ENCODE measurements around the gene SLC24A4. TPM values are rescaled to one million over a fixed set of nuclear protein-coding genes. Genes with fewer than 3 reads are reported as not detected.

The SLC24A4 gene
- polyA plus RNA-seq, 1 donor (not counting 4 experiments of a cell fraction or from before 2014, with no cell fraction given): 0.10 TPM

DNA sequence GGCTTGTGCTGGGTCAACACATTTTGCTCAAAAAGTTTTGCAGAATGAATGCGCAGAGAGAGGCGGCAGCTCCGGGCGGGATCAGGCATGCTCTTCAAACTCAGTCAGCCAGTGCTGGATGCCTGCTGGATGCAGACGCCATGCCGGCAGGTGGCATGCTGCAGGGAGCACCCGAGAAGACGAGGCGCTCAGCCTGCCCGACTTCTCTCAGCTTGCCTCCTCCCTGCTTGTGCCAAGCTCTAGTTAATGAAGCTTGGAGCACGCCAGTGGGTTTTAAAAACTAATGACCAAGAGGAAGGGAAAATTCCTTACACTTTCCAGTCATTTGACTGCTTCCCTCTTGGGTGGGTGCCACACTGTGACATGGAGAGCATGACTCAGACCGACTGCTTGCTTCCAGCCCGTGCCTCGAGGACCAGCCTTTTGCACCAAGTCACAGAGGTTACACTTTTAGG lies 39.8 kb downstream of the SLC24A4 start:
- Histone ChIP-seq H3K9me1 (ENCODE audit: control insufficient read depth, extremely low read depth, insufficient read depth, low read length) (no peaks in the 10 kb centered on the region), H3K79me2 (ENCODE audit: control insufficient read depth, insufficient read depth, low read length) (no peaks in the 10 kb centered on the region), H3K36me3 (ENCODE audit: control insufficient read depth in 2 of 2, extremely low read depth in 1 of 2, insufficient read depth in 2 of 2, low read length in 2 of 2) (no peaks in the 10 kb centered on the region), H3K4me3 (ENCODE audit: control insufficient read depth in 2 of 3, extremely low read depth in 1 of 3, insufficient read depth in 2 of 3, low read depth in 1 of 3, low read length in 3 of 3) (no peak overlapping the region), H3K9me3 (ENCODE audit: control insufficient read depth, low read depth, low read length) (no peaks in the 10 kb centered on the region), H3K9ac (ENCODE audit: control insufficient read depth, extremely low read depth, insufficient read depth, low read length) (no peak overlapping the region), H3K27me3 (ENCODE audit: control insufficient read depth, extremely low read depth, insufficient read depth, low read length) (peaks cover 13% of the 10 kb centered on the region), H3K4me2 (ENCODE audit: control insufficient read depth, extremely low read depth, insufficient read depth, low read depth, low read length) (peak overlapping the region; percentile 22), H3K27ac (ENCODE audit: control insufficient read depth, insufficient read depth, low read length) (no peak overlapping the region), H3K4me1 (ENCODE audit: control insufficient read depth, extremely low read depth, insufficient read depth, low read length) (peaks cover 4% of the 10 kb centered on the region), H2AFZ (ENCODE audit: control insufficient read depth, low read length) (no peak overlapping the region), H4K20me1 (ENCODE audit: control insufficient read depth, extremely low read depth, insufficient read depth, low read length) (no peaks in the 10 kb centered on the region)
- FAIRE-seq (no peak), DNase-seq (ENCODE audit: low read depth, low spot score) (no peak)
- dilution Hi-C loops (cut with MboI; ENCODE audit: extremely low pct_ligation_motif_present, low sequenced_read_pairs): no loop called here
- TF ChIP-seq EZH2 (IDR thresholded peaks at IDR 0.05; ENCODE audit: low read length): no peak
- TF ChIP-seq, protein P1, sequence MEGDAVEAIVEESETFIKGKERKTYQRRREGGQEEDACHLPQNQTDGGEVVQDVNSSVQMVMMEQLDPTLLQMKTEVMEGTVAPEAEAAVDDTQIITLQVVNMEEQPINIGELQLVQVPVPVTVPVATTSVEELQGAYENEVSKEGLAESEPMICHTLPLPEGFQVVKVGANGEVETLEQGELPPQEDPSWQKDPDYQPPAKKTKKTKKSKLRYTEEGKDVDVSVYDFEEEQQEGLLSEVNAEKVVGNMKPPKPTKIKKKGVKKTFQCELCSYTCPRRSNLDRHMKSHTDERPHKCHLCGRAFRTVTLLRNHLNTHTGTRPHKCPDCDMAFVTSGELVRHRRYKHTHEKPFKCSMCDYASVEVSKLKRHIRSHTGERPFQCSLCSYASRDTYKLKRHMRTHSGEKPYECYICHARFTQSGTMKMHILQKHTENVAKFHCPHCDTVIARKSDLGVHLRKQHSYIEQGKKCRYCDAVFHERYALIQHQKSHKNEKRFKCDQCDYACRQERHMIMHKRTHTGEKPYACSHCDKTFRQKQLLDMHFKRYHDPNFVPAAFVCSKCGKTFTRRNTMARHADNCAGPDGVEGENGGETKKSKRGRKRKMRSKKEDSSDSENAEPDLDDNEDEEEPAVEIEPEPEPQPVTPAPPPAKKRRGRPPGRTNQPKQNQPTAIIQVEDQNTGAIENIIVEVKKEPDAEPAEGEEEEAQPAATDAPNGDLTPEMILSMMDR (optimal IDR thresholded peaks at IDR 0.05 in 1 of 3, IDR thresholded peaks at IDR 0.05 in 1 of 3, conservative IDR thresholded peaks at IDR 0.05 in 1 of 3; ENCODE audit: extremely low read depth in 1 of 3, insufficient read depth in 2 of 3, low read length in 3 of 3): peak in 2 of 3 experiments; percentile 34 to 50

DNA sequence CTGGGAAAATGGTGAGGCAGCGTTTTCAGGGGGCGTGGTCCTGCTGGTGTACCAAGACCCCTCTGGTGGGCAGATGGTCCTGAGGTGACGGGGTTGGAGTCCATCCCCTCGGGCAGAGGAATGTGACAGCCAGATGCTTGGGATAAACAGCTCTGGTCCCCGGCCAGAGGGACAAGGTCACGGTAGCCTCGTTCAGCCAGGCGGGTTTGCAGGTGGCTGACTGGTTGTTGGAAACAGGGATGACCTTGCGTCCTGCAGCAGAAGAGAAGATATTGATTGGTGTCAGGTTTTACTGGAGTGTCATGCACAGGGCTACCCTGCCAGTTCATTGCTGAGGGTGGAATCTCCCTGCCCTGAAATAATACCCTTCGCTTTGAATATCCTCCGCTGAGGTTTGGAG lies 43.3 kb downstream of the SLC24A4 start:
- dilution Hi-C loops (cut with MboI; ENCODE audit: extremely low pct_ligation_motif_present, low sequenced_read_pairs): no loop called here
- no peak for FAIRE-seq

More for the DNA sequence above, 43.3 kb downstream of the SLC24A4 start:
- Histone ChIP-seq H2AFZ (ENCODE audit: control insufficient read depth, low read length) (no peak overlapping the region), H3K4me2 (ENCODE audit: control insufficient read depth, extremely low read depth, insufficient read depth, low read depth, low read length) (no peak overlapping the region), H3K27me3 (ENCODE audit: control insufficient read depth, extremely low read depth, insufficient read depth, low read length) (peaks cover 13% of the 10 kb centered on the region), H3K9ac (ENCODE audit: control insufficient read depth, extremely low read depth, insufficient read depth, low read length) (no peak overlapping the region), H3K9me1 (ENCODE audit: control insufficient read depth, extremely low read depth, insufficient read depth, low read length) (no peaks in the 10 kb centered on the region), H3K36me3 (ENCODE audit: control insufficient read depth in 2 of 2, extremely low read depth in 1 of 2, insufficient read depth in 2 of 2, low read length in 2 of 2) (no peaks in the 10 kb centered on the region), H3K9me3 (ENCODE audit: control insufficient read depth, low read depth, low read length) (no peaks in the 10 kb centered on the region), H3K4me1 (ENCODE audit: control insufficient read depth, extremely low read depth, insufficient read depth, low read length) (peaks cover 4% of the 10 kb centered on the region), H3K27ac (ENCODE audit: control insufficient read depth, insufficient read depth, low read length) (no peak overlapping the region), H3K4me3 (ENCODE audit: control insufficient read depth in 2 of 3, extremely low read depth in 1 of 3, insufficient read depth in 2 of 3, low read depth in 1 of 3, low read length in 3 of 3) (no peak overlapping the region), H3K79me2 (ENCODE audit: control insufficient read depth, insufficient read depth, low read length) (no peaks in the 10 kb centered on the region), H4K20me1 (ENCODE audit: control insufficient read depth, extremely low read depth, insufficient read depth, low read length) (no peaks in the 10 kb centered on the region)
- TF ChIP-seq, protein P1 (optimal IDR thresholded peaks at IDR 0.05 in 1 of 3, IDR thresholded peaks at IDR 0.05 in 1 of 3, conservative IDR thresholded peaks at IDR 0.05 in 1 of 3; ENCODE audit: extremely low read depth in 1 of 3, insufficient read depth in 2 of 3, low read length in 3 of 3): no peak
- TF ChIP-seq EZH2 (IDR thresholded peaks at IDR 0.05; ENCODE audit: low read length): no peak
- DNase-seq (ENCODE audit: low read depth, low spot score): no peak
